SKM-1 treated with dmso at 0.1 percent for 144 hours (cell line): ENCODE results near the gene RTKN.
"Not testable (repeated sequence)": the region's sequence is repeated elsewhere in the genome, so short reads cannot be mapped to it uniquely, and the experiment has no call there.

ENCODE experiments used
- DNase-seq: peaks from one replicate; lab custom pipeline; 2025; ENCODE audit not compliant: unreplicated experiment; lab: John Stamatoyannopoulos, UW

The RTKN gene

DNA sequence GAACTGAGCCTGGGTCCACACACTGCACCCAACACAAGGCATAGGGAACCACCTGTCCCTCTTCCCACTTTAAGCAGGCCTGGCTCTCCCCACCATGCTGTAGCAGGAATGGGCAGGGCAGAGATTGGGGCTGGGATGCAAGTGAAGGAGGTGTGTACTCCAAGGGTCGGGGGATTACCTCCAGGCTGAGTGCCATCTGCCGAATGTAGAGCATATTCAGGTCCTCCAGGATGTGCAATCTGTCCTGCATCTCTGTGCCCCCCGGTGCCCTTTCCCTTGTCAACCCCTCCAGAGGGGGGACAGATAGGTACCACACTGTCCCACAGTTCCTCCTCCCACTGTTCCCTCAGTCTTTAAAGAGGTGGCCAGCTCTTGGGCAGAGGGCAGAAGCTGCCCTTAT lies 2.4 kb downstream of the RTKN start:
- DNase-seq: no peak

DNA sequence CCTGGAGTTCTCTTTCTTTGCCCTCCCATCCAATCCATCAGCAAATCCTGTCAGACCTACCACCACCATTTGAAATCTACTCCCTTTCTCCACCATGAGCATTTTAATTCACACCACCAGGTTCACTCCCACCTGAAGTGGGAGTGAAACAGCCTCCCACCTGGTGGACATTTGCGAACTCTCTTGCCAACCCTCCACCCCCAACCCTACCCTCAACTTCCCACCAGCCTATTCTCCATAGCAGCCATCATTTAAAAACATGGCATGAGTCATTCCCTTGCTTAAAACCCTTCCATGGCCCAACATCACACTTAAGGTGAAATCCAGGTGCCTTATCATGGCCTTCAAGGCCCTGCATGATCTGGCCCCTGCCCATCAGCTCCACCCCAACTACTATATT lies 3.5 kb downstream of the RTKN start:
- no peak for DNase-seq

DNA sequence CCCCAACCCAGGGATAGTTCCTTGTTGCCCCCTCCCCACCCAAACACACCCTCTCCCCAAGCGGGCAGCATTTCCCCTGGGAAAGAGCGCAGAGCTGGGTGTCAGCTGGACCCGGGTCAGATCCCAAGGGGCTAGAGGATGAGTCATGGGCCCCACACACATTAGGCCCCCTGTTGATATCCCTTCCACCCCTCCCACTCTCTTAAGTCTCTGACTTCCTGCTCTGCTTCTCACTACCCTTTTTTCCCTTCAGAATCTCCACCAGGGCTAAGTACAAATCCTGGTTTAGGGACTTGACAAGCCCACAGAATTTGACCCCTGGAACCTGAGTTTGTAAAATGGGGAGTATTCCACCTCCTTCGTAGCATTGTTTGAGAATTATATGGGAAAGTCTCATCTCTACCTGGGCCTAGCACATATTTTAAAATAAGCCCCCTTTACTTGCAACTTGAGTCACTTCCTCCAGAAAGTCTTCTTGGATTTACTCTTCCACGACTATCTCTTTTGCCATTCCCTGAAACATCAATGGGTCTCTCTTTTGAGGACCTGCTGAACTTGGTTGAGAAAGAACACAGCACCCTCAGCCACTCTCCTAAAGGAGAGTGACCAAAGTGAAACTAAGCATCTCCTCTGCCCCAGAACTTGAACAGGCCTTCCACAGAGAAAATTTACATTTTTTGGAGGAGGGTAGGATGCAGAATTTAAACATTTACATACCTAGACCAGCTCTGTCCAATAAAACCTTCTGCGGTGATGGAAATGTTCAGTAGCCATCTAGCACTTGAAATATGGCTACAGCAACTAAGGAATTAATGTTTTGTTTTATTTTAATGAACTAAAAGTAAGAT lies 4.7 kb downstream of the RTKN start:
- no peak for DNase-seq

DNA sequence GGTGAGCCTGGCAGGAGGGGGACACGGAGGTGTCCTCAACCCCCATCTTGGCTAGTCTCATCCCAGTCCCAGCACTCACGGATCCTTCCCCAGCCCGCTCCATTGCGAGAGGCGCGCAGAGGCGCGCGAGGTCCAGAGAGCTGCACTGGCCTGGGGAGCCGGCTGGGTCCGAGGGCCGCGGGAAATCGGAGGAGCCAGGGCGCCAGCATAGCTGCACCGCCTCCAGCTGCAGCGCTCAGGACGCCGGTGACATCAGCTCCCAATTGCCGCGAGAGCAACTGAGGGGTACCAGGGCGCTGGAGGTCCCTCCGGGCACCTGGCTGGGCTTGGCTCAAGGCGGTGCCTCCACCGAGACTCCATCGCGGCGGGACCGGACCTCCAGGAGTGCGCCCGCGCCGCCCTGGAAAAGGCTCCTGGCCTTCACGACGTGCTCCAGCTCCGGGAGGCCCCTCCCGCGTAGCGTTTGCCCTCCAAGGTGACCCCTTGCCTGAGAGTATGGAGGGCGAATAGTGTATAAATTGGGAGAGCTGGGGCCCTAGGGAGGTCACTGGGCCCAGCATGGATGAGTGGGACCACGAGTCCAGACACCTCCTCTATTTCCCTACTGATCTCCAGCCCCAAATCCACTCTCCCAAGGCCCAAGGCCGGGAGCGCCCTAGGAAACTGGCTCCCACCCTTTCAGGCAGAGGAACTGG lies 5.5 kb downstream of the RTKN start:
- no peak for DNase-seq

DNA sequence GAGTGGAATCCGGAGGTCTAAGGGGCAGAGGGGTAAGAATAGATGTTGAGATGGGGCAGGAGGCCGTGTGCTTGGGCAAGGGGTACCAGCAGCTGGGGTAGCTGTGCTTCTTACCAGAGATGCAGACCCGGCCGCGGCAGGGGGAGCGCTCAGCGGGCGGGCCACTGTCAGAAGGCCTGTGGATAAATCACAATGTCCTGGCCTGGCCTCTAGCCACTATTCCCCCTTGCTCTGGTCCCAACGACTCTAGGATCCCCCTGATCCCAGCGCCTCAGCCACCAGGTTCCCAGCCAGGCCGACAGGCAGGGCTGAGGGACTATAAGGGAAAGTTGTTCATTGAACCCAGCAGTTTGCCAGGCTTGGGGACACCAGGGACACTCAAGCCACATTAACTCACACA lies 11.2 kb downstream of the RTKN start:
- DNase-seq: no peak

DNA sequence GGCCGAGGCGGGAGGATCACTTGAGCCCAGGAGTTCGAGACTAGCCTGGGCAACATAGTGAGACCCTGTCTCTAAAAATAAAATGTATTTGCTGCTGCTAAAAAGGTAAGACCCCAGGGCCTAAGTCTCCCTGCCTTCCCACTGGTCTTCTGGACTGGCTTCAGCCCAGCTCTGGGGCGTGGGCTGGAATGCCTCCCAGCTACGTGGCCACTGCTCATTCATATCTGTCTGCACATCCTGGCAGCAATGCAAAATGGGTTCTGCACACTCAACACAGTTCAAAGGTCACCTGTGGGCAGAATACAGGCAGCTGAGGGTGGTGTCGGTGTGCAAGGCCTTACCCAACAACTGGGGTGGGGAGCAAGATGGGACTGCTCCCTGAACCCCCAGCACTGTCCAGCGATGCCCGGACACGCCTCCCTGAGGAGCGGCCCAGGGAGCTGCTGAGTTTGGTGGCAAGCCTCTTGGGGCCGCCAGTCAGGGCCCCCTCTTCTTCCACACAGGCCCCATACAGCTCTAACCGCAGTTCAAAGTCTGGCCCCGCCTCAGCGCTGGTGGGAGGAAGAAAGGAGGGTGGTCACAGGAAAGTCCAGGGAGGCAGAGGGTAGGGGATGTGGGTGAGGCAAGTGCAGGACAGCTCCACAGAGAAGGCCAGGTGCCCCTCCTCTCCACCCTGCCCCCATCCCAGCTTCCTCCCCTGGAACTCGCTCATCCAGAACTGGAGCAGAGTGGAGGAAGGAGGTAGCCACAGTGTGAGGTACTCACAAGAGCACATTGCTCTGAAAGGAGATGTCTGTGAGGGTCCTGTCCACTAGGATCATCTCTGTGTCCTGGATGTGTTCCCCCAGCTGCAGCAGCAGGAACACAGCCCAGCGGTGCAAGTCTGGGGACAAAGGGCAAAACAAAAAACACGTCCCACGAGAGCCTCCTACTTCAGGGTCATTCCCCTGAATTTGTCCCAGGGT lies 12.0 kb downstream of the RTKN start:
- no peak for DNase-seq

DNA sequence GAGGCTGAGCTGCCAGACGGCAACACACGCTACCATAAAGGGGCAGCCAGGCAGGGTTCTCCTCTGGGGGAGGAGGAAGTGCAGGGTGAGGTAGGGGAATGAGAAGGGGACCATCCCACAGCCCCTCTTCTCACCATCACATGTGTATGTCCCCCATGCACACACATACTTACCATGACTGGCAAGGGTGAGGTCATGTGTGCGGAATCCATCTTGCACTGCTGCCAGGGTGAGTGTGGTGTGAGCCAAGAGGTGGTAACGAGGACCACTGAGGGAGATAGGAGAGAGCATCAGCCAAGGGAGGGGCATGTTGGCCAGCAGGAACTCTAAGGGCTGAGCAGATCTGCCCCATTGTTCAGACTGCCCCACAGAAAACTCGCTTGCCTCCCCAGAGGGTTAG lies 13.1 kb downstream of the RTKN start:
- DNase-seq: no peak

DNA sequence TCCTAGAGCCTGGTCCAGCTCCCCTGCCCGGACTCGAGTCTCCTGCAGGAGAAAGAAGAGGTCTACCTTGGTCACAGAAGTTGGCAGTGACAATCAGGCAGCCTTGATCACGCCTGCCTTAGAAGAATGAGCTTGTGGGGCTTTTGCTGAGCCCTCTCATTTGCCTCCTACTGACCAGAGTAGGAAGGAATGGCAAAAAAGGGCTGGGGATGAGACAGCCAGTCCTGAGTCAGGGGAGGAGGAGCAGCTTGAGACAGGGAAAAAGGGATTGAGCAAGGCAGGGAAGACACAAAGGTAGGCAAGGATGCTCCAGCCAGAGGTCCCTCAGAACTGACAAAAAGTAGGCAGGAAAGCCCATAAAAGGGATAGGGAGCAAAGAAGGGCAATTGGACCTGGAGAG lies 14.2 kb downstream of the RTKN start:
- no peak for DNase-seq

DNA sequence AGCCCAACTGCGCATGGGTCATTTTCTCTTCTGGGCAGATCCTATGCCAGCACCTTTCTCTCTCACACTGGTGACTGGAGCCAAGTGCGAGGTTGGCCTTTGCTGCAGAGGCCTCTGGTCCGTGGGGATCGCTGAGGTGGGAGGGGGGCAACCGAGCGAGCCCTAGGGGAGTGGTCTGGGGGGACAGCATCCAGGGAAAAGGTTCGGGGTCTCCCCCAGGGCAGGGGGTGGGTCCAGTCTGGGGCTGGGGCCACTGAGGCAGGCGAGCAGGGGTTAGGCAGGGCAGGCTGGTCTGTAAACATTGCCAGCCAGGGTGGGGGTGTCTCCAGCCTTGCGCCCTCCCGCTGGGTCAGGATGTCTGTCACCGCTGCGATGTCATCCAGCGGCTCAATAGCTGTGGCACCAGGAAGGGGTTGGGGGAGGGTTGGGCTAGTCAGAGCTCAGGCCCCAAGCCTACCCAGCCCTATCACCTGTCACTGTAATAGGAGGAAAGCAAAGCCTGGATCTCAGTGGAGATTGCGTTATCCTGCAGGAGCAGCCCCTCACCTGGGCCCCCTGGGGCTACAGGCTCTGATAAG lies 15.5 kb downstream of the RTKN start:
- DNase-seq: no peak

DNA sequence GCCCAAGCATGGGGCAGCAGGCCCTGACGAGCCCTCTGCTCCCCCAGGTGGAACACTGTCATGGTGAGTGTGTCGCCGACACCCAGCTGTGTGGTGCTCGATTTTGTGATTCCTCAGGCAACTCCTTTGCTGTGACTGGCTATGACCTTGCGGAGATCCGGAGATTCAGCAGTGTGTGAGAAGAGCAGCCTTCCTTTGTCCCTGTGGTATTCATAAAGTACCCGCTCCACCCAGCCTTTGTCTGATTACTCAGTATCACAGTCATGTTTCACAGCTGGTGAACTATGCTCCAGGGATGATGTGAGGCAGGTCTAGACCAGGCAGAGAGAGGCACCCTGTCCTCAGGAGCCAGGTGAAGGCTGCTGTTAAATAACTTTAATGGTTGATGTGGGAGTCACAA lies 16.2 kb downstream of the RTKN start:
- DNase-seq: no peak

DNA sequence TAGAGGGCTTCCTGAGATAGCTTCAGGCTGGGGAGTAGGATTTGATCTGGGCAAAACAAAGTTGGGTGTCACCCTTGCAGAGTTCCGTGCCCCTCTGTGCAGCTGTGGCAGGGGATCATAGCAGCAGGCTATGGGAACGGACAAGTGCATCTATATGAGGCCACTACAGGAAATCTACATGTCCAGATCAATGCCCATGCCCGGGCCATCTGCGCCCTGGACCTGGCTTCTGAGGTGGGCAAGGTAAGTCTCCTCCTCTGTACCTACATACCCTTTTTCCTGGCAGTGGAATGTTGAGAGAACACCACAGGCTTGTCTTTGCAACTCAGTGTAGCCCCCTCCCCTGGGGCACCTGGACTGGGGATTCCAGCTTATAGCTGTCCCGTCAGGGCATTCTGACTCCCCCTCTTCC lies 16.7 kb downstream of the RTKN start:
- DNase-seq: no peak

DNA sequence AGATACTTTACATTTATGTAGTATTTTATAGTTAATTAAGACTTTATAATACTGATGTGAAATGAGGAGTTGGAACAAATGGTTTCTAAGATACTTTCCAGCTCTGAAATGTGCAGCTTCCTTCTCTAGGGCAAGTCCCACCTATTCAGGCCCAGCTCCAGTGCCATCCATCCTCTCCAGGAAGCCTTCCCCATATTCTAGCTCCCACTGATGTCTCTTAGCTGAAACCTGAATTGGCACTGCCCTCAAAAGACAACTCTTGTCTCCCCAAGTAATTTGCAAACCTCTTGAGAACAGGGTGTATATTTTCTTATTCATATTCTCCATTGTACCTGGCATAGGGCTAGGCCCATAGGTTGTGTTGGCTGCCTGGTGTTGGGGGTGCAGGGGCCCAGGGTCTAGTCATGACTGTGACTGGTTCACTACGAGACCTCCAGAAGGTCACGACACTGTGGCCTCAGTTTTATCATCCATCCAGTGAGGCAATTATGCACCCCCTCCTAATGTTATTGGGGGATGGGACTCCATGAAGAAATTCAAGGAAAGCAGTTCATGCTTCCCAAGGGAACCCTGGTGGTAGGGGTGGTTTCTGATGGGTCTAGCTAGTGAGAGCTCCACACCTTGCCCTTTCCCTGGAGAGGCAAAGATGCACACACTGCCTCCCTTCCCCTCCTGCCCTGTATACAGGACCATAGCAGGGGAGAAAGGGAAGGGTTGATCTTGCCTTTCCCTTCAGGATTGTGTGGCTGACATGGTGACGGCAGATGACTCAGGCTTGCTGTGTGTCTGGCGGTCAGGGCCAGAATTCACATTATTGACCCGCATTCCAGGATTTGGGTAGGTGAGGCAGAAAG lies 17.4 kb downstream of the RTKN start:
- DNase-seq: no peak

DNA sequence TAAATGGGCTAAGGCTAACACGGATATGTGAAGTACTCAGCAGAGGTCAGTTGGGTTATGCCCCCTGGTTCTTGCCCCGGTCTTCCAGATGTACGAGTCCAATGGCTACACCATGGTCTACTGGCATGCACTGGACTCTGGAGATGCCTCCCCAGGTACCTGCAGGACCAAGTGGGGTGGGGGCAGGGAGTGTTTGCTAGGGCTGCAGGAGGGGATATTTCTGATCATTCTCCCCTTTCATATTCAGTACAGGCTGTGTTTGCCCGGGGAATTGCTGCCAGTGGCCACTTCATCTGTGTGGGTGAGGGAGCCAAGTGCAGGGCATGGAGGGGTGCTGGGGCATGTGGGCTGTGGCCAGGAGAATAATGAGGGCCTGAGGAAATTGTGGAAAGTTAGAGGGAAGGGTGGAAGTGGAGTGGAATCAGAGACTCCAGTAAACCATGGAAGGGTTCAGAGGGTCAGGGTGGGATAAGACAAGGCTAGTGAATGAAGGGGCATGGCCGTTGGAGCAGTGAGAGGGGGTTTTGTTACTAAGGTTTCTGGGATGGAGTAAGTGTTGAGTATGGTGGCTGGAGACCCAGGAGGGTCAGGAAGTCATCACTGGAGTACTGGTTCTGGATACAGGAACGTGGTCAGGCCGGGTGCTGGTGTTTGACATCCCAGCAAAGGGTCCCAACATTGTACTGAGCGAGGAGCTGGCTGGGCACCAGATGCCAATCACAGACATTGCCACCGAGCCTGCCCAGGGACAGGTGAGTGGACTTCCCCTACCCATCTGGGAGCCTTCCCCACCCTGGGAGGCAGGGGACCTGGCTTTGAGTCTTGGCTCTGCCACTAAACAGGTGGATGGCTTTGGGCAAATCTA lies 18.3 kb downstream of the RTKN start:
- no peak for DNase-seq

DNA sequence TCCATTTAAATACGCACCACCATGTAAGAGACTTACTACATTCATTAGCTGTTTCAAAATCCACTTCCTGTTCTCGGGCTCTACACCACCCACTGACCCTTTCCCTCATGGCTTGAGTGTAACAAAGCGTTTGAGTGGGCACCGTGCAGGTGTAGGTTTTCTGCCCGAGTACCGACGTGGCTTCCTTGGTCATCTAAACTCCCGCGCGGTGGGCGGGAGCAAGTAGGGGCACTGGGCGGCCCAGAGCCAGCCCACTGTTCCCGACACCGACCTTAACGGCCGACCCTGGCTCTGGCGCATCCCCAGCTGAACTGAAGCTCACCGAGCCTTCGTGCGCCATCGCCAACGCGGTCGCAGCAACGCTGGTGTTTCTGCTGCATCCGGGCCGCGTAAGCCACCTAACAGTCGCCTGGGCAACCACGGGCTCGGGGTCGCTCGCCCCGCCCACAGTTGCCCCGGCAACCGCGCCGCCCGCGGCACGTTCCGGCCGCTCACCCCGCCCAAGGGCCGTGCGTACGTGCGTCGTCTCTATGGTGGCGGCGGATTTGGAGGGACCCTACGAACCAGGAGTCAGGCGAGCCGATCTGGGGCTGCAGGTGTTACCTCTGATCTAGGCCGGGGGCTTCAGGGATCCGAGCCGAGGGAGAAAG lies 20.4 kb downstream of the RTKN start, which contains the start of the genes C2orf81 and WDR54:
C2orf81 (minus strand) TSS at position 399 of the 650 bp plus-strand sequence; CDS start at position 340, 59 bp downstream.
WDR54 (plus strand) TSS at position 510 of the 650 bp plus-strand sequence. CDS start 424 bp downstream, outside the sequence.
- peak; percentile 73 for DNase-seq

DNA sequence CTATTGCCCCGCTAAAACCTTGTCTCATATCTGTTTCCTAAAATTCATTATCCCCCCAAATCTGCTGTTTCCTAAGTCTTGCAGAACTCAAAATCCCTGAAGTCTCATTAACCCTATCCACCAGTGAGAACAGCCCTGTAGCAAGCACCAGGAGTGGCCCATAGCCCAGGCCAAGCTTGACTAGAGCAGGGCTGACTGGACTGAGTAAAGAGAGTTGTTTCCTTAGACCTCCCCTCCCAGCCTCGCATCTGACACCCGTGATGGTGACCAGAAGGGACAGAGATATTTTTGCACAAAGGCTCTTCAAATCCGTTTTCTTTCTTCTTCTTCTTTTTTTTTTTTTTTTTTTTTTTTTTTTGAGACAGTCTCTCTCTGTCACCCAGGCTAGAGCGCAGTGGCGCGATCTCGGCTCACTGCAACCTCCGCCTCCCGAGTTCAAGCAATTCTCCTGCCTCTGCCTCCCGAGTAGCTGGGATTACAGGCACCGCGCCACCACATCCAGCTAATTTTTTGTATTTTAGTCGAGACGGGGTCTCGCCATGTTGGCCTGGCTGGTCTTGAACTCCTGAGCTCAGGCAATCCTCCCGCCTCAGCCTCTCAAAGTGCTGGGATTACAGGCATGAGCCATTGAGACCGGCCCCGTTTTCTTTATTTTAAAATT lies 21.2 kb downstream of the RTKN start:
- DNase-seq: not testable (repeated sequence)

DNA sequence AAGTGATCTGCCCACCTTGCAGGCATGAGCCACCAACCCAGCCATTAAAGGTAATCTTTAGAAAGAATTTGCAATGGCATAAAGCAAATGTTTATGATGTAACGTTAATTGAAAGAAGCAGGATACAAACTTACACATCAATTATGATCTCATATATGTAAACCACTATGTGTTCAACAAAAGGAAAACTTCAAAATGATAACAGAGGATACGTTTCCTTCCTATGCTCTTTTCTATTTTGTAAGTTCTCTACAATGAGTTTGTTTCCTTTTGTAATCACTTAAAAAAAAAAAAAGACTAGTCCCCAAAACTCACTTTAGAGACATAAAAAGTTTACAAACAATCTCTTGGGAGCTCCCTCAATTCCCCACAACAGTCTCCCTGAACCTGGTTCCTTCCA lies 21.7 kb downstream of the RTKN start:
- DNase-seq: no peak

DNA sequence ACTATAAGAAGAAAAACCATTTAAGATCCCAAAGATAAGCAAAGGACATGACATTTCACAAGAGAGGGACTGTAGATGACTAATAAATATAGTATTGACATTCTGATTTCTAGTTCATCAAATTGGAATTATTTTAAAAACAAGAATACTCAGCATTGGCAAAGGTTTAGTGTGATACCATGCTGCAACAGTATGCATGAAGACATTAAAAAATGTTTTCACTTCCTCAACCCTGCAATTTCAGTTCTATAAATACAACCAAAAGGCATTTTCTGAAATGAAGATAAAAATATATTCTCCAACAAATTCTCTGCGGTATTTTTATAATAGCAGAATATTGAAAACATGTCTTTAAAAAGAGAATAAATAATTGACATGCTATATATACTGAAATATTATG lies 22.4 kb downstream of the RTKN start:
- DNase-seq: no peak

DNA sequence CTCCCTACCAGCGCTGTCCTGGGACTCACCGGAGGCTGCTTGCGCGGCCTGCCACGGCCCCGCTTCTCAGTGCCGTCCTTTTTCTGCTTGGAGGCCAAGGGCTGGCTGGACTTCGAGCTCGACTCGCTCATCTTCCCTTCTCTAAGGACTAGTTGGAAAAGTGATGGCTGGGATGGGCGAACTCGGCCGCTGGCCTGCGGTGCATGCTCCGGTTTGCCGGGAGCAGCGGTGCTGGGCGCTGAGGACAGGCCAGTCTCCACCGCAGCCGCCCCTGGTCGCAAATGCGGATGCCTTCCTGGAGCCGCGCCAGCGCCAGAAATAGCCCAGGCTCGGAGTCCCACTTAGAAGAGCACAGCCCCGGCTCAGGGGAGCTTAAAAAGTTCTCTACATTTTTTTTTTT lies 23.4 kb downstream of the RTKN start:
- no peak for DNase-seq
